HG03432 (cell line): Measurements from ENCODE around the gene CHRNA4.

Source experiments
- ATAC-seq: cut with Tn5 transposase; IDR thresholded peaks from one replicate; pipeline ENCODE4 v1.9.1; 2021; ENCODE audit warnings: mild to moderate bottlenecking, moderate library complexity; ENCODE audit not compliant: unreplicated experiment

Gene CHRNA4

DNA sequence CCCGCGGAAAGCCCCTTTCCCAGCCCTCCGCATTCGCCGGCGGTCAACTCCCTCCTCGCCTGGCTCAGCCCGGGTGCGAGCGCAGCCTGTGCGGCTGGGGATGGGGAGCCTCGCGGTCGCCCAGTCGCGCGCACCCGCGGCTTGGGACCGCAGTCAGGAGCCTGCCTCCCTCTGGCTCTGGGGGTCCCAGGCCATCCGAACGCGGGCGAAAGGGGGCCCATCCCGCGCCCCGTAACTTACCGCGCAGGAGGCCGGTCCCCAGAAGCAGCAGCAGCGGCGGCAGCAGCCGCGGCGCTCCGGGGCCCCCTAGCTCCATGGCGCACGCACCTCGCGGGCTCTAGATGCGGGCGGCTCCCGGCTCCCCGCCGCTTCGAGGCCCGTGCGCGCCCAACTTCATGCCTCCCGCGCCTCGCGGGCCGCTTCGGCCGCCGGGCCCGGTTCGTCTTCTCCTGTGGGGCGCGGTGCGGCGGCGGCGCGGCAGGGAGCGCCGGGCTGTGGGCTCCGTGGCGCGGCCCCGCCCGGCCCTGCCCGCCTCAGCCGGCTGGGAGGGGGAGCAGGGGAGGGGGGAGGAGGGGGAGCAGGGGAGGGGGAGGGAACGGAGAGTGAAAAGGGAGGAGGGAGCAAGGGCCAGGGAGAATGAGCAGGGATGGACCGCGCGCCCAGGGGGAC lies at the start of gene CHRNA4:
TSS of gene CHRNA4 (minus strand) at position 500 of the 669 bp plus-strand sequence. CDS start at position 316, 184 bp downstream.
- no peak for ATAC-seq

DNA sequence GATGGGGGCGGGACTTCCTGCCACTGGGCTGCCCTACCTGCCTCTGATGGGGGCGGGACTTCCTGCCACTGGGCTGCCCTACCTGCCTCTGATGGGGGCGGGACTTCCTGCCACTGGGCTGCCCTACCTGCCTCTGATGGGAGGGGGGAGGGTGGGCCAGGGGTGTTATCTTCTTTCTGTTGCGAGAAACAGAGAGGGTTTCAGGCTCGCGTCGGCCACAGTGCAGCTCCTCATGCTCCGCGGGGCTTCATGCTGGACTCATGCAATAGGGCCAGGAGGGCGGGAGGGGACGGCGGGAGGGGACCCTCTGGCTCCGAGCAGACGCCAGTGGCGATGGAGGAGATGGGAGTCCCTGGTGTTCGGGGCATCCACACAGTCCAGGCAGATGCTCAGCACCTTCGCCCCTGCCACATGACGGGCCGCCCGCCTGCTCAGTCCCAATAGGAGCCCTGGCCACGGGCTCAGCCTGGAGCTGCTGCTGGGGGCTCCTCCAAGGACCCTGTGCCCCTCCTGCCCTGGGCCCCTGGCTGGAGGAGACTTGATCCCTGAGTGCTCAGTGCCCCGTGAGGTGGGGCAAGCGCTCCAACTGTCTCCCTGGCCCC lies 48.8 kb upstream of the CHRNA4 start:
- ATAC-seq: no peak

DNA sequence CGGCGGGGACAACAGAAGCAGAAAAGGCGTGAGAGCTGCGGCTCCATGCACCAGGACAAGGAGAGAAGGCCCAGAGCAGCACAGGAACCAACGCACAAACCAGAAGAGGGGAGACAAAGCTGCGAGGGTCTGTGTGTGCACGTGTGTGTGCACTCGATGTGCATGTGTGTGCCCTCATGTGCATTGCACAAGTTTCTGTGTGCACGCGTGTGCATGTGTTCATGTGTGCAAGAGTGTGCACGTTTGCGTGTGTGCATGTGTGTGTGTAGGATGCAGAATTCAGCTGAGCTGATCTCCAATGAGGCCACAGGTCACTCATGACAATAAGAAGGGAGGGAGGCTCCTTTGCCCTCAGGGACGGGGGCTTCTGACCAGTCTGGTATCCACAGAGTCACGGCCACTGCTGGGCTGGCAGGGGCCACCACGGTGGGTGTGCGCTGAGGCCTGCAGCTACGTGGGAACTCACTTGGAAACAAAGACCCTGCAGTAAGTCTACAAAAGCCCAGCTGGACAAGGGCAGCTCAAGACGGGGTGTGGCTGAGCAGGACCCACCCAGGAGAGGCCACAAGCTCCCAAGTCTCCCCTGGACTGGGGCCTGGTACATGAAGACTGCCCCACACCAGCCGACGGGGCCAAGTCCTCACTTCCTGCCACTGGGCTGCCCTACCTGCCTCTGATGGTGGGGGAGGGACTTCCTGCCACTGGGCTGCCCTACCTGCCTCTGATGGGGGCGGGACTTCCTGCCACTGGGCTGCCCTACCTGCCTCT lies 48.1 kb upstream of the CHRNA4 start:
- ATAC-seq: no peak

GRCh38 chr20:63408684-63409046 lies 47.5 kb upstream of the CHRNA4 start:
- no peak for ATAC-seq

GRCh38 chr20:63407928-63408683 lies 47.0 kb upstream of the CHRNA4 start:
- no peak for ATAC-seq

DNA sequence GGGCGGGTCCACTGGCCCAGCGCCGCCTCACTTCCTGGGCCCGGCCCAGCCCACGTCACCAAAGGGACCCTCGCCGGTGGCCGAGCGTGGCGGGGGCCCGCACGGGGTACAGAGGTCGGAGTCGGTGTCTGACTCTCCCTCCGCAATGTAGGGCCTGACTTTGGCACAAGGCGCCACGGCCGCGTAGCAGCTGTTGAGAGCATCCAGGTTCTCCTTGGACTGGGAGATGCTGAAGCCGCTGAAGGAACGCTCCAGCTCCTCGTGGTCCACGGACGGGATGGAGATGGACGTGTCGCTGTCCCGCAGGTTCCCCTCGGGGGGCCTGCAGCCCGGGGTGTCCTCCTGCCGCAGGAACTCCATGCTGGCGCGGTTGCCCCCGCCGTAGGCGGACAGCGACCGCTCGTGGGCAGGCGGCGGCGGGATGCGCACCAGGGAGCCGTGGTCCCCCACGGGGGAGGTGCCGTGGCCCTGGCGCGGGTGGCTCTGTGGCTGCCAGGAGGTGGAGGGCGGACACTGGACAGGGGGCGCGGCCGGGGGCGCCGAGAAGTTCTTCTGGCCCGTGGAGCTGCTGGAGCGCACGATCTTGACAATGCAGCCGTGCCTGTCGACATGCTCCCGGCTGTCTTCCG lies 45.6 kb upstream of the CHRNA4 start:
- ATAC-seq: no peak

GRCh38 chr20:63406011-63406410 lies 44.9 kb upstream of the CHRNA4 start:
- no peak for ATAC-seq

GRCh38 chr20:63405102-63405730 lies 44.1 kb upstream of the CHRNA4 start:
- ATAC-seq: no peak

DNA sequence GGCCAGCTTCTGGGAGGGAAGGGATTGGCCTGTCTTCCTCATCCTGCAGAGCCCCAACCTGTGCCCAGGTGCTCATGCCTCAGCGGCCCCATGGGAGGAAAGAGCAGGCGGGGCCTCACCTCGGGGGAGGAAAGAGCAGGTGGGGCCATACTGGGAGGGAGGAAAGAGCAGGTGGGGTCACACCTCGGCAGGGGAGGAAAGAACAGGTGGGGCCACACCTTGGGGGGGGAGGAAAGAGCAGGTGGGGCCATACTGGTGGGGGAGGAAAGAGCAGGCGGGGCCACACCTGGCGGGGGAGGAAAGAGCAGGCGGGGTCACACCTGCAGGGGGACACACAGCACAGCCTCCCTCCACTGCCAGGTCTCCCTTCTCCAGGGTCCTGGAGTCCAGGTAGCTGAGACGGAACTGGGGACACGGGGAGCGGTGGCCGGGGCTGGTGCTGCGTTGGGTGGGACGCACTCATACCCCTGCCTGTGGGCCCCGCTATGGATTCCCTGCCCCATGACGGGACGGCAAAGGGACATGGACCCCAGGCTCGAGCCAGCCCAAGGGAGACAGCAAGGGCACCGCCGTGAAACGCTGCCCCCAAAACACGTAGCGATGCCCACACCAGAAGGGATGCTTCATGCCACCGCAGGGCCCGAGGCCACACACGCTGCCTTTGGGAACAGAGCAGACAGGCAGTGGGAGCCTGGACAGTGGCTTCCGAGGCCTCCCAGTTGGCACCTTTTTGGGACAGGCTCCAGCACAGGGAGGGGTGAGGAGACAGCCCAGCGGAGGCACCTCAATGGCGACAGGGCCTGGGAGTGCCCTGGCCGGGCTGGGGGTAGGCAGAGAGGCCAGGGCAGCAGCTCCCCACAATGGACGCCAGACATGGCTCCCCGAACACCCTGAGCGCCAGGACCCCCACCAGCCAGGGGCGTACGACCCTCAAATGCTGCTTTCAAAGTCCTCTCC lies 43.3 kb upstream of the CHRNA4 start:
- ATAC-seq: no peak

DNA sequence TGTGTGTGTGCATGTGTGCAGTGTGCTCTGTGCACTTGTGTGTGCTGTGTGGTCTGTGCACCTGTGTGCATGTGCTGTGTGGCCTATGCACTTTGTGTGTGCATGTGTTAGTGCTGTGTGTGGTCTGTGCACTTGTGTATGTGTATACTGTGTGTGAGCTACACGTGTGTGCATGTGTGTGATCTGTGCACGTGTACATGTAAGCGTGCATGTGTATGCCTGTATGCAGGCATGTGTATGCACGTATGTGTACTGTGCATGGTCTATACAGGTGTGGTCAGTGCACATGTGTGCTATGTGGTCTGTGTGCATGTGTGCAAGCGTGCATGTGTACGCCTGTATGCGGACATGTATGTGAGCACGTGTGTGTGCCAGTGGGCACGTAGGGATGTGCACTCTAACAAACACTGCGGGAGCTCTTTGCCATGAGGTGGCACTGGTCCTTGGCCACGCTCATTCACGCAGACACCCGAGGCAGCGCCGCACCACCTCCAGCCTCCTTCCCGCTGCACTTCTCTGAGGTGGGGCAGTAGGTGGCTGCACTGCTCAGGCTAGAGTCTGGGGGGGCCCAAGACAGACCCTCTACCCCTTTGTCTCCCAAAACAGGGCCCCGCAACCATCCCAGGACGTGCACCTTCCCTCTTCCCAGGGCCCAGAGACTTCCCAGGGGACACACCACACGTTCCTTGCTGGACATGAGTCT lies 42.4 kb upstream of the CHRNA4 start:
- ATAC-seq: no peak

DNA sequence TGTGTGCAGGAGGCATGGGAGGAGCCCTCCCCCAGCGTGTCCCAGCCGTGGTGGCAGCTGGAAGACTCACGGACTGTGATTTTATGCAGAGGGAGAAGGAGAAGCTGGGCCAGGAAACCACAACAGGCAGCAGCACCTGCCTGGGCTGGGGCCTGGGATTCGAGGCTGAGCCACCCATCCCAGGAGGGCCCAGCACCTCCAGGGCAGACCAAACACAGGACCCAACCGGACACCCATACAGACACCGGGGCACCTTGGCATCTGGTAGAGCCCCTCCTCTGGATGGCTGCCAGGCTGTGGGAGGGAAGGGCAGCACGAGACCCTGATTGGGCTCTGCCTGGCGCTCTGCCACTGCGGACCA lies 41.7 kb upstream of the CHRNA4 start:
- ATAC-seq: no peak

DNA sequence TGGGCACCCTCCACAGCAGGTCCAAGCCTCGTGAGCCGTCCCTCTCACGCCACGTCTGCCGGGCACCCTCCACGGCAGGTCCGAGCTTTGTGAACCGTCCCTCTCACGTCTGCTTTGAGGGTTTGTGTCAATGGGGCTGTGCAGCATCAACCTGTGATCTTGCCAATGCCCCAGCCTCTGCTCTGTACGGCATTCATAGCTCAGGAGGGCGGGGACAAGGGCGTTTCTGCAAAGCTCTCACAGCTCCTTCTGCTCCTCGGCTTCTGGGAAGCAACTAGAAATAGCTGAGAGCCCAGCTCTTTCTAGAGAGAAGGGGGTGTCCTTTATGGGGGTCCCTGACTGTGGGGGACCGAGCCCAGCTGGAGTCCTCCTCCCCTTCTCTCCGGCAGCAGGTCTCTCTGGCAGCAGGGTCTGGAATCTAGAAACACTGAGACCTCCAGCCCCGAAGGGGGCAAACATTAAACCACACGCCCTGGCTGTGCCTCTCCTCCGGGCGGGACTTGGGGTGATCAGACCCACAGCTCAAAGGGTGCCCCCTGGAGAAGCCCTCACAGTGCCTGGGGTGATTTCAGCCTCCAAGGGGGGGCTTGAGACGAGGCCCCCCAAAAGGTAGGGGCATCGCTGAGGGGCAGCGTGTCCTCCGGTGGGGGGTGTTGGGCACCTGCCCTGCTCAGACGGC lies 41.2 kb upstream of the CHRNA4 start:
- ATAC-seq: no peak

- ATAC-seq: no peak
These were observed 40.4 kb upstream of the CHRNA4 start for GRCh38 chr20:63401384-63402110.

- no peak for ATAC-seq
These were observed 39.5 kb upstream of the CHRNA4 start for GRCh38 chr20:63400486-63401210.

DNA sequence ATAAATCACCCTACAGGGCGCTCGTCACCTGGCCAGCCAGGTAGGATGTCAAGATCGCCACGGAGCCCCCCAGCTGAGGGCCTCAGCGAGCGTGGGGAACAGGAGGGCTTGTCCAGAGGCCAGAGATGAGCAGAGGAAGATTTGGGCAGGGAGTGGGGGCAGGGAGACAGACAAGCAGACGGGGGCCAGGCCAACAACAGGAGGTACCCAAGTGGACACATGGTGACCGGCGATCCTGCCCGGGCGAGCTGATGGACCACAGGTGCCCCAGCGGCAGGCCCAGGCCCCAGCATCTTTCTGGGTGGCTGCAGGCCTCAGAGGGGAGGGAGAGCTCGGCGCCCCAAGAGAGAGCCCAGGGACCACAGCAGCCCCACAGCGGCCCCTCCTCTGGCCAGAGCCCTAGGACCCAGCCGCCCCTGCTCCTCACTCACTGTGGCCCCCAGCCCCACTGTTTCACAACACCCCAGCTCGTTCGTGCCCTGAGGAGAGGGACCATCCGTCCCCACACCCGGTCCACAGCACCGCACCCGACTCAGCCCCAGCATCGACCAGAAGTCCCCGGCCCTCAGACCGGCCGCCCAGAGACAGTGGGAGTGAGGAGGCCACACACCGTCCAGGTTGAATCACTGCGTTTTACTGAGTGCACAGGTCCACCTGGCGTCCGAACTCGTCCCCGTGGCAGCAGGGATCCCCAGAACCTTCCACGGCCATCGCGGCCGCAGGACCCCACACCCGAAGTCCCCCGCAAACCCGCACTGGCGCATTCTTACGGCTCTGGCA lies 38.6 kb upstream of the CHRNA4 start:
- no peak for ATAC-seq
